ENCODE results near the gene SINHCAF.

SINHCAF gene

GRCh38 chr12:31309279-31309678 is 16.7 kb downstream of the SINHCAF start:
- Histone ChIP-seq H3F3A (ENCODE audit: insufficient read depth, low read length) (no peaks in the 10 kb centered on the region), H3K36me3 (ENCODE audit: insufficient read depth, low read length) (peaks cover 70% of the 10 kb centered on the region), H3K79me2 (ENCODE audit: insufficient read depth, low read length) (peaks cover 96% of the 10 kb centered on the region), H3K27me3 (ENCODE audit: insufficient read depth, low read length) (no peaks in the 10 kb centered on the region), H3K4me1 (ENCODE audit: insufficient read depth, low read length, severe bottlenecking) (no peaks in the 10 kb centered on the region), H4K20me1 (ENCODE audit: insufficient read depth, low read length) (no peaks in the 10 kb centered on the region), H3K9me2 (ENCODE audit: low read depth, low read length) (no peaks in the 10 kb centered on the region), H3K9ac (ENCODE audit: low read length) (no peak overlapping the region), H2AFZ (ENCODE audit: low read length) (no peak overlapping the region), H3K4me3 (ENCODE audit: low read depth, low read length, poor library complexity, severe bottlenecking) (no peak overlapping the region), H3K27ac (ENCODE audit: low read depth, low read length, poor library complexity, severe bottlenecking) (no peak overlapping the region), H3K4me2 (ENCODE audit: low read length) (no peak overlapping the region), H3K9me3 (ENCODE audit: low read length) (peaks cover 18% of the 10 kb centered on the region)
- TF ChIP-seq EZH2 (IDR thresholded peaks at IDR 0.05; ENCODE audit: borderline replicate concordance, low read length) = no peak
- no peak for TF ChIP-seq CTCF (IDR thresholded peaks at IDR 0.05; ENCODE audit: low read length)

GRCh38 chr12:31308116-31308515 is 17.8 kb downstream of the SINHCAF start:
- H4K20me1 ChIP-seq (ENCODE audit: insufficient read depth, low read length) = no peaks in the 10 kb centered on the region
- H3K36me3 ChIP-seq (ENCODE audit: insufficient read depth, low read length) = peaks cover 81% of the 10 kb centered on the region
- no peaks in the 10 kb centered on the region for H3K9me2 ChIP-seq (ENCODE audit: low read depth, low read length)
- H3K9ac ChIP-seq (ENCODE audit: low read length) = no peak overlapping the region
- no peaks in the 10 kb centered on the region for H3F3A ChIP-seq (ENCODE audit: insufficient read depth, low read length)
- no peak for TF ChIP-seq EZH2 (IDR thresholded peaks at IDR 0.05; ENCODE audit: borderline replicate concordance, low read length)
- no peak for TF ChIP-seq CTCF (IDR thresholded peaks at IDR 0.05; ENCODE audit: low read length)
- no peak overlapping the region for H3K27ac ChIP-seq (ENCODE audit: low read depth, low read length, poor library complexity, severe bottlenecking)
- H3K4me1 ChIP-seq (ENCODE audit: insufficient read depth, low read length, severe bottlenecking) = no peaks in the 10 kb centered on the region
- no peaks in the 10 kb centered on the region for H3K27me3 ChIP-seq (ENCODE audit: insufficient read depth, low read length)
- no peak overlapping the region for H2AFZ ChIP-seq (ENCODE audit: low read length)
- peaks cover 95% of the 10 kb centered on the region for H3K79me2 ChIP-seq (ENCODE audit: insufficient read depth, low read length)
- H3K9me3 ChIP-seq (ENCODE audit: low read length) = peaks cover 18% of the 10 kb centered on the region
- H3K4me2 ChIP-seq (ENCODE audit: low read length) = no peak overlapping the region
- H3K4me3 ChIP-seq (ENCODE audit: low read depth, low read length, poor library complexity, severe bottlenecking) = no peak overlapping the region

GRCh38 chr12:31306866-31307265 is 19.1 kb downstream of the SINHCAF start:
- H3K4me2 ChIP-seq (ENCODE audit: low read length) = no peak overlapping the region
- H3K9ac ChIP-seq (ENCODE audit: low read length) = no peak overlapping the region
- H3K9me2 ChIP-seq (ENCODE audit: low read depth, low read length) = no peaks in the 10 kb centered on the region
- H2AFZ ChIP-seq (ENCODE audit: low read length) = no peak overlapping the region
- H4K20me1 ChIP-seq (ENCODE audit: insufficient read depth, low read length) = no peaks in the 10 kb centered on the region
- no peak overlapping the region for H3K4me3 ChIP-seq (ENCODE audit: low read depth, low read length, poor library complexity, severe bottlenecking)
- no peaks in the 10 kb centered on the region for H3K4me1 ChIP-seq (ENCODE audit: insufficient read depth, low read length, severe bottlenecking)
- H3K36me3 ChIP-seq (ENCODE audit: insufficient read depth, low read length) = peaks cover 83% of the 10 kb centered on the region
- peaks cover 95% of the 10 kb centered on the region for H3K79me2 ChIP-seq (ENCODE audit: insufficient read depth, low read length)
- no peaks in the 10 kb centered on the region for H3F3A ChIP-seq (ENCODE audit: insufficient read depth, low read length)
- H3K27me3 ChIP-seq (ENCODE audit: insufficient read depth, low read length) = no peaks in the 10 kb centered on the region
- no peak for TF ChIP-seq EZH2 (IDR thresholded peaks at IDR 0.05; ENCODE audit: borderline replicate concordance, low read length)
- TF ChIP-seq CTCF (IDR thresholded peaks at IDR 0.05; ENCODE audit: low read length) = no peak
- no peak overlapping the region for H3K27ac ChIP-seq (ENCODE audit: low read depth, low read length, poor library complexity, severe bottlenecking)
- peaks cover 12% of the 10 kb centered on the region for H3K9me3 ChIP-seq (ENCODE audit: low read length)
